ENCODE data around the gene IMPDH1. TPM values are rescaled to one million over a fixed set of nuclear protein-coding genes. Genes with fewer than 3 reads are reported as not detected.

IMPDH1 gene
- total and polyA plus RNA-seq, 9 of the 15 experiments (the other 6 are each of a cell fraction or from before 2014, with no cell fraction given) = 0.80 to 118 (median 64.3) TPM

GRCh38 chr7:128406314-128407232, 3.2 kb downstream of the IMPDH1 start:
- Histone ChIP-seq H3K27me3 (ENCODE audit: control insufficient read depth in 2 of 2, insufficient read depth in 2 of 2, low read length in 2 of 2) (no peaks in the 10 kb centered on the region), H3K9me3 (replicated peaks; ENCODE audit: control insufficient read depth, insufficient read depth, low read depth, low read length) (no peaks in the 10 kb centered on the region), H3K9ac (ENCODE audit: insufficient read depth in 1 of 2, low read depth in 2 of 2, low read length in 2 of 2) (peak overlapping the region in 1 of 2 experiments; percentile 90; a peak in 2 of 4 replicates), H3K36me3 (ENCODE audit: control insufficient read depth, insufficient read depth, low read length) (peaks cover 25% of the 10 kb centered on the region; the same call in 2 of the 3 replicates), H2AFZ (ENCODE audit: low read depth, low read length) (peak overlapping the region; percentile 35; the same call in 1 of the 2 replicates), H3K4me1 (replicated peaks in 1 of 2; ENCODE audit: control insufficient read depth in 2 of 2, insufficient read depth in 2 of 2, low read length in 2 of 2) (peaks cover 54 to 68% of the 10 kb centered on the region in 2 experiments), H3K4me2 (ENCODE audit: insufficient read depth, low read length) (peak overlapping the region; percentile 26; the same call in 1 of the 2 replicates), H3K9me1 (ENCODE audit: control insufficient read depth, insufficient read depth, low read length) (no peaks in the 10 kb centered on the region), H3K4me3 (no peak overlapping the region), H3K79me2 (ENCODE audit: control insufficient read depth, insufficient read depth, low read length) (peaks cover 30% of the 10 kb centered on the region), H4K20me1 (replicated peaks; ENCODE audit: control insufficient read depth, insufficient read depth, low read length) (no peaks in the 10 kb centered on the region; the same call in 1 of the 2 replicates), H3K27ac (ENCODE audit: extremely low read depth, low read depth, low read length) (peak overlapping the region; percentile 25; the same call in 1 of the 3 replicates)
- no peak for ATAC-seq
- peak in 2 of 4 experiments; percentile 35 to 54 for DNase-seq (ENCODE audit: extremely low read depth in 1 of 4, low spot score in 3 of 4)
- 40% methylated on average over 16 of the region's 17 CpGs for WGBS (ENCODE audit: insufficient coverage, low coverage, missing lambda C conversion rate)
- no TSS peak for BruUV-seq (replicated peaks)
- in situ Hi-C loops (cut with MboI) (no loop called here), intact Hi-C loops (cut with micrococcal nuclease) (no loop called here)
- ChIA-PET POLR2A (interaction anchor here (0.6 to 2.7 kb wide), 6 partner anchors 8 to 63 kb away, joined by 3 to 10 read pairs (median 4); partner anchors contain the start of gene RBM28), CTCF (ENCODE audit: low intra/inter-chr PET ratio) (no interaction called here)
- no peak for FAIRE-seq
- TF ChIP-seq ZNF740 (CRISPR knock-in tag; IDR thresholded peaks at IDR 0.05) (peak; percentile 91), ZNF740 (tag; IDR thresholded peaks at IDR 0.05) (peak in 1 of 2 experiments; percentile 76; a peak in 2 of 4 replicates), SUPT5H (IDR thresholded peaks at IDR 0.05) (no peak), POLR2B (IDR thresholded peaks at IDR 0.05; ENCODE audit: low read depth, partially characterized antibody) (no peak), ZBTB26 (CRISPR knock-in tag; IDR thresholded peaks at IDR 0.05) (no peak), SRSF9 (IDR thresholded peaks at IDR 0.05; ENCODE audit: borderline replicate concordance, low read depth, low read length) (no peak), ZHX1 (conservative IDR thresholded peaks at IDR 0.05; ENCODE audit: low read length) (no peak), ZBTB17 (CRISPR knock-in tag; IDR thresholded peaks at IDR 0.05) (no peak), ZNF518B (CRISPR knock-in tag; IDR thresholded peaks at IDR 0.05) (no peak), TSC22D4 (tag; IDR thresholded peaks at IDR 0.05) (no peak), BRD4 (IDR thresholded peaks at IDR 0.05) (no peak)
